SHP77 treated with DMSO at 0.1 percent for 48 hours (cell line): ENCODE data around the gene RRP7A.
"Not testable (repeated sequence)": the region's sequence is repeated elsewhere in the genome, so short reads cannot be mapped to it uniquely, and the experiment has no call there.

ENCODE experiments used
- DNase-seq: peaks from one replicate; lab custom pipeline; 2025; lab: John Stamatoyannopoulos, UW

RRP7A gene

GRCh38 chr22:42495533-42496141 is 24.0 kb downstream of the RRP7A start:
- DNase-seq = not testable (repeated sequence)

DNA sequence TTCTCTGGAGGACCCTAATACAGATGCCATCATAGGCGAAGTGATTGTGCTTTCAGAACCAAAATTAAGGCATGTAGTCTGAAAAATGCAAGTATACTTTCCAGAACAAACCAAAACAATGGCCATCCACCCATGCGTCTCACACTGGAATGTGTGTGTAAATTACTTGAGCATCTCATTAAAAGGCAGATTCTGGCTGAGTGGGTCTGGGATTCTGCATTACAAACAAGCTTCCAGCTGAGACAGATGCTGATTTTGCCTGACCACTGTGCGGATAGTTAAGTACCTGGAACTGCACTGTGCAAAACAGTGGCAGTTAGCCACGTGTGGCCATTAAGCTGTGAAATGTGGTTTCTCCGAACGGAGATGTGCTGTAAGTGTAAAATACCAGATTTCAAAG is 26.2 kb downstream of the RRP7A start:
- no peak for DNase-seq

DNA sequence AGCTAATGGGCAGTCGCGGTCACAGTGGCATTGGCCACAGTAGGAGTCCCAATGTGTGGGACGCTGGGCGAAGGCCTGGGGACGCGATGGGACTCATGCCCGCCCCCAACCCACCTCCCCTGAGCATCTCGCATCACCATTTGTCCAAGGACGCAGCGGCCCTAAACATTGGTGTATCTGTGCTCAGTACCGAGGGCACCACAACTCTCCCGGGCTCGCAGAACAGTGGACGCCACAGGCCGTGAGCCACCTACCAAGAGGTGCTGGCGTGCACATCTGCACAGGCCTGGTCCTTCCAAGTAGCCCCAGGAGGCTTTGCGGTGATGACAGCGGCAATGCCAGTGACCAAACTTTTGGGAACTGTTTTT is 27.3 kb downstream of the RRP7A start:
- DNase-seq = no peak

DNA sequence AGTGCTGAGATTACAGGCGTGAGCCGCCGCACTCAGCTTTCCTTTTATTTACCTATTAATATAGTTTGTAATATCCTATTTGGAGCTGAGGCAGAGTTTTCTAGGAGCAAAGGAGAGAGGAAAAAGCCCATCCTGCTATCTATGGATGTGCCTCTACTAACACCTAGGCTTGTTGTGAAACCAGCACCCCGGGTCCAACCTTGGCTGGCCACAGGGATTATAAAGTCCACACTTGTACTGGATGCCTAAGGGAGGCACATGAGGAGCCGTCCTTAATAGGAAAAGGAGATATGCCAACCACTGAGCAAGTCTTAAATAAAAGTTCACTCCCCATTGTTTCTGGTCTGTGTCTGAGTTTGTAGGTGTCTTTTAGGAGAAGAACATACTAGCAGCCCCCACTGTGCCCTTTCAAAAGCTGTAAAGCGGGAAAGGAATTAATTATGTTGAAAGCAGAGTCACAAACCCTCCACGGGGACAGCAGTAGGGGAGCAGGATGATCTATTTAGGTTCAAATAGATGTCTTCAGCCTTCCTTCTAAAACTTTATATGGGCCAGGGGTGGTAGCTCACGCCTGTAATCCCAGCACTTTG is 29.3 kb downstream of the RRP7A start:
- no peak for DNase-seq

DNA sequence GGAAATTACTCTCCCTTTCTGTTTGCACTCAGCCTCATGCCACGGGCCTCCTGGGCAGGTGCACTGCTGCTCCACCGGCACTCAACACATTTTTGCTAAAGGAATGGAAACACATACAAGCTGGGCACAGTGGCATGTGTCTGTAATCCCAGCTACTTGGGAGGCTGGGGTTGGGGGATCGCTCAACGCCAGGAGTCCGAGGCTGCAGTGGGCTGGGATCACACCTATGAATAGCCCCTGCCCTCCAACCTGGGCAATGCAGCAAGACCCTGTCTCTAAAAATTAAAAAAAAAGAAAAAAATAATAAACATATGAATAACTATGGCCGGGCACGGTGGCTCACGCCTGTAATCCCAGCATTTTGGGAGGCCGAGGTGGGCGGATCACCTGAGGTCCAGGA is 30.6 kb downstream of the RRP7A start:
- no peak for DNase-seq

GRCh38 chr22:42484506-42484905 is 35.1 kb downstream of the RRP7A start:
- no peak for DNase-seq

DNA sequence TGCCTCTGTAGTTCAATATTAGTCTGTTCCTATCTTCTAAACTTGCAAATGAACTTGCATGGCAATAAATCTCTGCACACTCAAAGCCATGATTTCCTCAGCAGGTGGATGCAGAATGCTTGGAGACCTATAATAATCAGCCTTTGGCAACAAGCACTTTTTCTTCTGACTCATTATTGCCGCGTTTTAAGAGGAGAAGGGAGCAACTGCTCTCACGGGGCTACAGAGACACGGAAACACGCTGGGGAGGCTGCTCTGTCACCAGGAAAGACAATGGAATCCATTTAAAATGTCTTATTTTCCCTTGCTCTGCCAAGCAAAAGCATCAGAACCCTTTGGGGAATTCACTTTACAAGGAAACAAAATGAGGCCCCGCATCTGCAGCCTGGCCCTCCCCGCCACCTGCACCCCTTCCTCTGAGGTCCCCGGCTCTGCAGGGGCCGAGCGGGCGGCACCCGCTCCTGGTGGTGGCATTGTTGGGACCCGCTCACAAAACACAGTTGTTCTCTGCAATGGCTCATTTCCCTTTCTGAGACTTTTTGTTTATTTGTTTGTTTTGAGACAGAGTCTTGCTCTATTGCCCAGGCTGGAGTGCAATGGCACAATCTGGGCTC is 35.9 kb downstream of the RRP7A start:
- not testable (repeated sequence) for DNase-seq

GRCh38 chr22:42475122-42475521 is 44.5 kb downstream of the RRP7A start:
- DNase-seq = no peak

GRCh38 chr22:42473484-42474193 is 46.0 kb downstream of the RRP7A start:
- peak; percentile 16 for DNase-seq

GRCh38 chr22:42472671-42473070 is 46.9 kb downstream of the RRP7A start:
- DNase-seq = no peak

DNA sequence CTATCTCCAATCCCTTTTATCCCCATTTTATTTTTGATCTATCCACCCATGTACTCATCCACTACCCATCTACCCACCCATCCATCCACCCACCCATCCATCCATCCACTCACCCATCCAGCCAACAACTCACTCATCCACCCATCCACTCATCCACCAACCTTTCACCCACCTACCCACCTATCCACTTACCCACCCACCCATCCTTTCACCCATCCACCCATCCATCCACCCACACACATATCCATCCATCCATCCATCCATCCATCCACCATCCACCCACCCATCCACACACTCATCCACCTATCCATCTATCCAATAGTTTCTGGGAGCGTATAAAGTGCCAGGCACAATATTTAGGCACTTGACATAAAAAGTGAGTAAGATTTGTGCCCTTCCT is 48.2 kb downstream of the RRP7A start:
- no peak for DNase-seq

- DNase-seq = no peak
Observed at GRCh38 chr22:42470366-42471082, 49.1 kb downstream of the RRP7A start.

DNA sequence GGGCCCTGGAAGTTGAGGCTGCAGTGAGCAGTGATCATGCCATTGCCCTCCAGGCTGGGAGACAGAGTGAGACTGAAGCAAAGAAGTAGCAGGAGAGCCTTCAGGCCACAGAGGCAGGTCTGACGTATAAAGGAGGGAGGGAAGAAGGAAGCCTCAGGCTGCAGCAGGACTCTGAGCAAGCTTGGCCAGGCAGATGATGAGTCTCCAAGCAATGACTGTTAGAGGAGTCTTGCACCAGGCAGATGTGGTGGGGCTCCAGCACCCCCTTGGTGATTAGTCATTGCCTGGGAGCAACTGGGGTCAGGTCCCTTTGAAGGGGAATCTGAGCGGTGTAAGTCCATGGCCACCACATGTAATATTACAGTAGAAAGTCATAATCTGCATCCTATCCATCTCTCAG is 50.8 kb downstream of the RRP7A start:
- DNase-seq = no peak

DNA sequence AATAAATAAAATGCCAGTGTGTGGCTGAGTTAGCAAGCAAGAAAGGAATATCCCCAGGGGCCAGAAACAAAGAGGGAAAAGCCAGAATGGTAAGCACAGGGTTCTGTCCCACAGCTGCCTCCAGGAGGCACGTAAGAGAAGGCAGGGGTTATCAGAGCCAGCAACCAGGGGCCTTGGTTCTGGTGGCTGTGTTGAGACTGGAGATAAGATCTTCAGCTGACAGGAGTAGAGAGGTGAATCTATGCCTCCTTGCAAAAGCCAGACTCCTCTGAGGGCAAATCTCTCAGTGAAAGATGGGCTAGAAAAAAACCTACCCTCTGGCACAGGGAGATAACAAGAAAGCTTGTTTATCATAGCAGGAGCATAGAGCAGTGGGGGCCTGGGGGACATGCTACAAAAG is 57.6 kb downstream of the RRP7A start:
- DNase-seq = no peak

- no peak for DNase-seq
Observed at GRCh38 chr22:42461511-42461910, 58.1 kb downstream of the RRP7A start.
